GM12878 (cell line): ENCODE measurements around the gene PCED1A.

ENCODE experiments used
- BHLHE40 ChIP-seq, 2 experiments: fragments of 450-650 bp in 1 of 2; IDR thresholded peaks; 2 replicates each; pipeline ENCODE4 v1.6.1; 2011 to 2017; ENCODE audit warnings: low read depth in 2 of 2, borderline replicate concordance in 1 of 2, improper control_type of control experiment in 1 of 2, low read length in 1 of 2, mild to moderate bottlenecking in 1 of 2
- EP300 ChIP-seq, 2 experiments: fragments of 150-350 bp in 1 of 2; IDR thresholded peaks; 2 replicates each; pipeline ENCODE4 v1.6.1; 2011 to 2012; ENCODE audit warnings: low read depth in 2 of 2, low read length in 2 of 2, borderline replicate concordance in 1 of 2, improper control_type of control experiment in 1 of 2, inconsistent platforms in 1 of 2; ENCODE audit not compliant: control insufficient read depth in 1 of 2
- MYC ChIP-seq: IDR thresholded peaks from 2 replicates; pipeline ENCODE4 v1.6.1; 2011; ENCODE audit warnings: mild to moderate bottlenecking, low read length, moderate library complexity, inconsistent platforms; ENCODE audit not compliant: insufficient read depth, insufficient replicate concordance, insufficient read length, severe bottlenecking
- POLR2A ChIP-seq: IDR thresholded peaks from 2 replicates; pipeline ENCODE4 v1.6.1; 2011; ENCODE audit warnings: low read depth, mild to moderate bottlenecking, low read length
- WRNIP1 ChIP-seq: IDR thresholded peaks from 2 replicates; pipeline ENCODE4 v1.6.1; 2011; ENCODE audit warnings: low read depth, low read length, improper control_type of control experiment, borderline replicate concordance
- YBX1 ChIP-seq: fragments of 450-650 bp; IDR thresholded peaks from 2 replicates; pipeline ENCODE4 v1.6.1; 2016; ENCODE audit warnings: antibody characterized with exemption

- TF ChIP-seq WRNIP1, result no peak
- TF ChIP-seq POLR2A, result no peak
- TF ChIP-seq MYC, result no peak
- TF ChIP-seq YBX1, result no peak
- TF ChIP-seq BHLHE40 (IDR thresholded peaks at IDR 0.05; ENCODE audit: borderline replicate concordance in 1 of 2, low read depth in 2 of 2, low read length in 1 of 2), result no peak
- TF ChIP-seq EP300 (IDR thresholded peaks at IDR 0.05; ENCODE audit: borderline replicate concordance in 1 of 2, control insufficient read depth in 1 of 2, low read depth in 2 of 2, low read length in 2 of 2), result no peak
Measured at GRCh38 chr20:2829376-2829775, 11.1 kb downstream of the PCED1A start.
